ENCODE data around the gene KCNJ3.

Gene KCNJ3

GRCh38 chr2:154698296-154698720 is at the start of gene KCNJ3:
TSS of gene KCNJ3 (plus strand) at chr2:154698695. CDS start at chr2:154698776, 81 bp downstream.
- DNase-seq = no peak

- DNase-seq = no peak
Measured at GRCh38 chr2:154655499-154655898, 43.0 kb upstream of the KCNJ3 start.

GRCh38 chr2:154658854-154659253 is 39.6 kb upstream of the KCNJ3 start:
- no peak for DNase-seq

- DNase-seq = no peak
Measured at GRCh38 chr2:154664248-154664647, 34.2 kb upstream of the KCNJ3 start.

- DNase-seq = no peak
Measured at GRCh38 chr2:154670083-154670482, 28.4 kb upstream of the KCNJ3 start.

GRCh38 chr2:154673694-154674093 is 24.8 kb upstream of the KCNJ3 start:
- no peak for DNase-seq

- no peak for DNase-seq
Measured at GRCh38 chr2:154677401-154677800, 21.1 kb upstream of the KCNJ3 start.

GRCh38 chr2:154681741-154682140 is 16.8 kb upstream of the KCNJ3 start:
- no peak for DNase-seq

GRCh38 chr2:154686162-154686561 is 12.3 kb upstream of the KCNJ3 start:
- no peak for DNase-seq

- no peak for DNase-seq
Measured at GRCh38 chr2:154688373-154688772, 10.1 kb upstream of the KCNJ3 start.

GRCh38 chr2:154689158-154689557 is 9.3 kb upstream of the KCNJ3 start:
- DNase-seq = no peak

GRCh38 chr2:154692927-154693326 is 5.6 kb upstream of the KCNJ3 start:
- no peak for DNase-seq

GRCh38 chr2:154693741-154694340 is 4.7 kb upstream of the KCNJ3 start:
- no peak for DNase-seq

- no peak for DNase-seq
Measured at GRCh38 chr2:154694881-154695280, 3.6 kb upstream of the KCNJ3 start.

GRCh38 chr2:154696369-154696768 is 2.1 kb upstream of the KCNJ3 start:
- DNase-seq = no peak

GRCh38 chr2:154696810-154697417 is 1.6 kb upstream of the KCNJ3 start:
- no peak for DNase-seq

GRCh38 chr2:154697418-154698252 is 860 bp upstream of the KCNJ3 start:
- DNase-seq = no peak

- no peak for DNase-seq
Measured at GRCh38 chr2:154698721-154699574, 453 bp downstream of the KCNJ3 start.

- no peak for DNase-seq
Measured at GRCh38 chr2:154699575-154699930, 1.1 kb downstream of the KCNJ3 start.

GRCh38 chr2:154700136-154700535 is 1.6 kb downstream of the KCNJ3 start:
- no peak for DNase-seq

GRCh38 chr2:154704991-154705390 is 6.5 kb downstream of the KCNJ3 start:
- DNase-seq = no peak

- no peak for DNase-seq
Measured at GRCh38 chr2:154706660-154707059, 8.2 kb downstream of the KCNJ3 start.

GRCh38 chr2:154707994-154708575 is 9.6 kb downstream of the KCNJ3 start:
- DNase-seq = no peak

All from activated gamma-delta T cell treated with Interleukin-2 at 50 U/mL for 16 hours (primary cell).